Measurements from ENCODE around the gene ADAMTS2. TPM values are rescaled to one million over a fixed set of nuclear protein-coding genes. Genes with fewer than 3 reads are reported as not detected.

The ADAMTS2 gene
- total and polyA plus RNA-seq, 2 of the 8 experiments (the other 6 are each of a cell fraction or from before 2014, with no cell fraction given), result 6.6 to 7.3 TPM

- TF ChIP-seq HDAC6 (IDR thresholded peaks at IDR 0.05; ENCODE audit: low read depth, low read length) (no peak), NANOG (IDR thresholded peaks at IDR 0.05; ENCODE audit: insufficient read depth, low read depth, low read length, poor library complexity, severe bottlenecking) (no peak), USF2 (IDR thresholded peaks at IDR 0.05; ENCODE audit: low read length) (no peak), SP2 (IDR thresholded peaks at IDR 0.05; ENCODE audit: low read length) (no peak), RAD21 (IDR thresholded peaks at IDR 0.05 in 1 of 2, conservative IDR thresholded peaks at IDR 0.05 in 1 of 2; ENCODE audit: low read depth in 2 of 2, low read length in 2 of 2) (no peak), RBBP5 (IDR thresholded peaks at IDR 0.05; ENCODE audit: borderline replicate concordance, low read depth, low read length) (no peak), POU5F1 (IDR thresholded peaks at IDR 0.05; ENCODE audit: low read depth, low read length) (no peak), MAFK (IDR thresholded peaks at IDR 0.05; ENCODE audit: low read depth, low read length) (no peak), ATF2 (IDR thresholded peaks at IDR 0.05; ENCODE audit: low read length) (no peak), CTBP2 (IDR thresholded peaks at IDR 0.05; ENCODE audit: borderline replicate concordance, insufficient read depth, insufficient read length, low read length) (no peak)
Observed at GRCh38 chr5:179227580-179228311, 117.5 kb downstream of the ADAMTS2 start (continued).
